ENCODE data around the gene PPP1R16B. TPM values are rescaled to one million over a fixed set of nuclear protein-coding genes. Genes with fewer than 3 reads are reported as not detected.
"Not testable (repeated sequence)": the region's sequence is repeated elsewhere in the genome, so short reads cannot be mapped to it uniquely, and the experiment has no call there.

PPP1R16B gene
- total and polyA plus RNA-seq, 11 donors, result 1.9 to 12.2 (median 6.9) TPM

DNA sequence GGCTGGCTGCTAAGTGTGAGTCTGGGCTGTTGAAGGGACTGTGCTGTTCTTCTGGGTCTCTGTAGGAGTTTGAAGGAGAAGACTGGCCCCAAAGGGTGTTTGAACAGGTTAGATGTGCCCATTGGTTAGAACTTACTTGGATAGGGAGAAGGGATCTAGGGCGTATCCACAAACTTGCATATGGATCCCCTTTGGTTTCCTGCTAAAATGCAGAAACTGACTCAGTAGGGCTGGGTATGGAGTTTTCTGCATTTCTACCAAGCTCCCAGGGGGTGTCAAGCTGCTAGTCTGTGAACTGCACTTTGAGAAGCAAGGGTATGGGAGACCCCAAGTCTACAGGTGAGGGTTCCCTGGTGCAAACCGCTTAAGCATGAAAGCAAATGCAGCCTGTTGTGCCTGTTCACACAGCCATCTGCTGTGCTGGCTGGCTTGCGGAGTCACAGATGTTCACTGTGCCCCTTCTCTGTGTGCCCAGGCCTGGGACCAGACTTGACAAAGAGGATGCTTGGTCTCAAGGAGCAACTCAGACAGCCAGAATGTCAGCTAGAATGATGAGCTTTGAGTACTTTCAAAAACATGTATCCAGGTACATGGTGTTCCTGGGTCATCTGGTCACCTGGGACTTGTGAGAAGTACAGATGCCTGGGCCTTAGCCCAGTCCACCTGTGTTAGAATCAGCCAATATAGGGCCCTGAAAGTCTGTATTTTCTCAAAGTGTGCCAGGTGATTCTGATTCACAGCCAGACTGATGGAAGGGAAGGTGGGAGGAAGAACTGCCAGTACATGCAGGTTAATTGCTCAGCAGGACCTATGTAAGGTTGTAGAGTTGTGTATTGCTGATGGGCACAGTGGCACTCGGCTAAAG, 7.4 kb downstream of the PPP1R16B start:
- no peaks in the 10 kb centered on the region for H3K9me3 ChIP-seq
- 77 to 88% (median 80%) methylated on average over 3 to 4 of the region's 4 CpGs for WGBS, 4 donors
- DNase-seq, result no peak
- H3K36me3 ChIP-seq, result peaks cover 0 to 8% (median 0%) of the 10 kb centered on the region in 9 donors
- peak overlapping the region in 8 of 12 donors; percentile 19 to 66 (median 45) for H3K27ac ChIP-seq
- no peak overlapping the region for H3K4me3 ChIP-seq
- peaks cover 0 to 54% (median 25%) of the 10 kb centered on the region in 12 donors for H3K4me1 ChIP-seq
- H3K27me3 ChIP-seq, result peaks cover 0 to 9% (median 0%) of the 10 kb centered on the region in 9 donors
- ATAC-seq, result no peak
- TF ChIP-seq, protein P1, sequence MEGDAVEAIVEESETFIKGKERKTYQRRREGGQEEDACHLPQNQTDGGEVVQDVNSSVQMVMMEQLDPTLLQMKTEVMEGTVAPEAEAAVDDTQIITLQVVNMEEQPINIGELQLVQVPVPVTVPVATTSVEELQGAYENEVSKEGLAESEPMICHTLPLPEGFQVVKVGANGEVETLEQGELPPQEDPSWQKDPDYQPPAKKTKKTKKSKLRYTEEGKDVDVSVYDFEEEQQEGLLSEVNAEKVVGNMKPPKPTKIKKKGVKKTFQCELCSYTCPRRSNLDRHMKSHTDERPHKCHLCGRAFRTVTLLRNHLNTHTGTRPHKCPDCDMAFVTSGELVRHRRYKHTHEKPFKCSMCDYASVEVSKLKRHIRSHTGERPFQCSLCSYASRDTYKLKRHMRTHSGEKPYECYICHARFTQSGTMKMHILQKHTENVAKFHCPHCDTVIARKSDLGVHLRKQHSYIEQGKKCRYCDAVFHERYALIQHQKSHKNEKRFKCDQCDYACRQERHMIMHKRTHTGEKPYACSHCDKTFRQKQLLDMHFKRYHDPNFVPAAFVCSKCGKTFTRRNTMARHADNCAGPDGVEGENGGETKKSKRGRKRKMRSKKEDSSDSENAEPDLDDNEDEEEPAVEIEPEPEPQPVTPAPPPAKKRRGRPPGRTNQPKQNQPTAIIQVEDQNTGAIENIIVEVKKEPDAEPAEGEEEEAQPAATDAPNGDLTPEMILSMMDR (IDR thresholded peaks at IDR 0.05), result no peak
- TF ChIP-seq POLR2A (IDR thresholded peaks at IDR 0.05), result no peak
- intact Hi-C loops (cut with DNase I), result loop anchor here in 2 of 10 donors (5.0 kb wide), 2 partner anchors 64 to 79 kb away; no protein-coding TSS in a partner anchor

DNA sequence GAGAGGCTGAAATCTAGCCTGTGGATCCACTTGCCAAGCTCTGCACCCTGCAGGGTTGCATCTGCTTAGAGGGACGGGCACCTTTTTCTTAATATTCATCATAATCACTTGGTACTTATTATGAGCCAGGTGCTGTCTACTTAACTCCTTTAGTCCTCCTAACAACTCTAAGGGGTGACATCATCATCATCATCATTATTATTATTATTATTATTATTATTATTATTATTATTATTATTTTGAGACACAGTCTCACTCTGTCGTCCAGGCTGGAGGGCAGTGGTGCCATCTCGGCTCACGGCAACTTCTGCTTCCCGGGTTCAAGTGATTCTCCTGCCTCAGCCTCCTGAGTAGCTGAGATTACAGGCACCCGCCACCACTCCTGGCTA, 8.1 kb downstream of the PPP1R16B start:
- ATAC-seq, DNase-seq, H3K4me3 ChIP-seq, H3K9me3 ChIP-seq, H3K36me3 ChIP-seq, H3K27me3 ChIP-seq, H3K27ac ChIP-seq: not testable (repeated sequence)
- WGBS, 4 donors, result 90 to 96% (median 92%) methylated on average over 6 of the region's 6 CpGs
- peaks cover 0 to 48% (median 22%) of the 10 kb centered on the region in 12 donors for H3K4me1 ChIP-seq
- intact Hi-C loops (cut with DNase I), result loop anchor here in 2 of 10 donors (5.0 kb wide), 2 partner anchors 64 to 79 kb away; no protein-coding TSS in a partner anchor

DNA sequence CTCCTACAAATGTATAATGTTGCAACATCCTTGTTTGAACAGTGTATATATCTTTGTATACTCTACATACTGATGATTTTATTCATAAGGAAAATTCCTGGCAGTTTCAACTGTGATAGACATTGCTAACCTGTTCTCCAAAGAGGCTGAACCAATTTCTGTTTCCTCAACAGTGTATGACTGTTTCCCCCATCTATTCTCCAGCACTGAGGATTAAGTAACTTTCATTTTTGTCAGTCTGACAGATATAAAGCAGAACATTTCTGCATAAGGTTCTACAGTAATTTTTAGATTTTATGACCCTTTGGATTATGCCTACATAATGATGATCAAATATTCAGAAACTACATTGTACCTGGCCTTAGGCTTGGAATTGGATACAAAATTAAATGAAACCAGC, 9.9 kb downstream of the PPP1R16B start:
- no peak for DNase-seq
- peaks cover 0 to 8% (median 0%) of the 10 kb centered on the region in 9 donors for H3K36me3 ChIP-seq
- H3K4me1 ChIP-seq, result peaks cover 0 to 35% (median 13%) of the 10 kb centered on the region in 12 donors
- no peak overlapping the region for H3K4me3 ChIP-seq
- TF ChIP-seq, protein P1 (IDR thresholded peaks at IDR 0.05), result no peak
- TF ChIP-seq POLR2A (IDR thresholded peaks at IDR 0.05), result no peak
- H3K27me3 ChIP-seq, result peaks cover 0 to 5% (median 0%) of the 10 kb centered on the region in 9 donors
- intact Hi-C loops (cut with DNase I), result no loop called here
- H3K27ac ChIP-seq, result no peak overlapping the region
- H3K9me3 ChIP-seq, result no peaks in the 10 kb centered on the region
- no peak for ATAC-seq

DNA sequence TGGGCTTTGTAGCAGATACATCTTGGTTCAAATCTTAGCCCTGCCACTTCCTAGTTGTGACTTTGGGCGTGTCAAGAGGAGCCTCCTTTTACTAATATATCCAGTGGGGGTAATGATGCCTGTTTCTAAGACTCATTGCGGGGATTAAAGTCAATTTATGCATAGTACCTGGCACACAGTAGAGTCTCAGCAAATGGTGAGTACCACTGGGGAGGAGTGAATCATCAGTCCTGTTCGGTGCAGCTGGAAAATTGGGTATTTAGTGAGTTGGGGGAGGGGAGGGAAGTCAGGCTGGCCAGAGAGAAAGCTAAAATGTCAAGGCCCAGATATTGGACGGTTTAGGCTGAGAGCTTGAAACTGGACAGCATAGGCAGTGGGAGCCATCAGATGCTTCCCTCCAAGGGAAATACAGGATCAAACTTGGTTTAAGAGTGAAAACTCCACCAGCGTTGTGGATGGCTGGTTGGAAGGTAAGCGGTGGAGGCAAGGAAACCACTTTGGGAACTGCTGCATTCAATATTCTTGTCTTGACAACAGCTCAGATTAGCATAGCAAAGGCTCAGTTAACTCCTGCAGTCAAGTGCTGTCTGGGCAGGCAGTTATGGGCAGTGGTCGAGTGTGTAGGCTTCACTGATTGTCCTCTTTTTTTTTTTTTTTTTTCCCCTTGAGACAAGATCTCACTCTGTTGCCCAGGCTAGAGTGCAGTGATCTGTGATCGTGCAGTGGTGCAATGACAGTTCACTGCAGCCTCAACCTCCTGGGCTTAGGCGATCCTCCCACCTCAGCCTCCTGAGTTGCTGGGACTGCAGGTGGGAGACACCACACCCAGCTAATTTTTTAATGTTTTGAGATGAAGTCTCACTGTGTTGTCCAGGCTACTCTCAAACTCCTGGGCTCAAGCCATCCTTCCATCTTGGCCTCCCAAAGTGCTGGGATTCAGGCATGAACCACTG, 12.9 kb downstream of the PPP1R16B start:
- WGBS, 4 donors, result 72 to 77% (median 74%) methylated on average over 9 of the region's 9 CpGs
- TF ChIP-seq POLR2A (IDR thresholded peaks at IDR 0.05), result no peak
- TF ChIP-seq, protein P1 (IDR thresholded peaks at IDR 0.05), result no peak
- intact Hi-C loops (cut with DNase I), result no loop called here

More for the DNA sequence above, 12.9 kb downstream of the PPP1R16B start:
- Histone ChIP-seq H3K4me1 (peaks cover 0 to 23% (median 4%) of the 10 kb centered on the region in 12 donors), H3K9me3 (peaks cover 0 to 8% (median 0%) of the 10 kb centered on the region in 12 donors), H3K36me3 (no peaks in the 10 kb centered on the region), H3K4me3 (no peak overlapping the region), H3K27ac (no peak overlapping the region), H3K27me3 (peaks cover 0 to 5% (median 0%) of the 10 kb centered on the region in 9 donors)
- no peak for DNase-seq
- ATAC-seq, result no peak

Measured in heart left ventricle (tissue), 16 donors.